Hepatocyte (in vitro differentiated cells): ENCODE results near the gene KCNJ15. TPM values are rescaled to one million over a fixed set of nuclear protein-coding genes. Genes with fewer than 3 reads are reported as not detected.

ENCODE experiments used
- DNase-seq: peaks from one replicate; pipeline ENCODE4 v3.0.0-alpha.2; 2016; ENCODE audit warnings: low spot score
- H2AFZ ChIP-seq: fragments of 200-600 bp; sonication (generic); 2 replicates; pipeline ENCODE4 v1.6.0; 2016; ENCODE audit warnings: antibody characterized with exemption, mild to moderate bottlenecking
- H3K27ac ChIP-seq: fragments of 200-600 bp; sonication (generic); 2 replicates; pipeline ENCODE4 v1.5.1; 2016; ENCODE audit warnings: mild to moderate bottlenecking
- H3K27me3 ChIP-seq: fragments of 200-600 bp; sonication (generic); 2 replicates; pipeline ENCODE4 v1.6.1; 2016
- H3K36me3 ChIP-seq: fragments of 200-600 bp; sonication (generic); replicated peaks from 2 replicates; pipeline ENCODE4 v1.5.1; 2016; ENCODE audit warnings: low read depth; ENCODE audit not compliant: insufficient read depth
- H3K4me1 ChIP-seq: fragments of 200-600 bp; sonication (generic); 2 replicates; pipeline ENCODE4 v1.5.1; 2016; ENCODE audit warnings: mild to moderate bottlenecking, moderate library complexity; ENCODE audit not compliant: insufficient read depth
- H3K4me2 ChIP-seq: fragments of 200-600 bp; sonication (generic); 2 replicates; pipeline ENCODE4 v1.6.0; 2016
- H3K4me3 ChIP-seq: fragments of 200-600 bp; sonication (generic); 2 replicates; pipeline ENCODE4 v1.5.1; 2016; ENCODE audit warnings: mild to moderate bottlenecking
- H3K79me2 ChIP-seq: fragments of 200-600 bp; sonication (generic); 2 replicates; pipeline ENCODE4 v1.6.0; 2017; ENCODE audit warnings: mild to moderate bottlenecking
- H3K9me2 ChIP-seq: fragments of 200-600 bp; sonication (generic); replicated peaks from 2 replicates; pipeline ENCODE4 v1.6.0; 2017; ENCODE audit warnings: mild to moderate bottlenecking; ENCODE audit not compliant: insufficient read depth
- H3K9me3 ChIP-seq: fragments of 200-600 bp; sonication (generic); 2 replicates; pipeline ENCODE4 v1.5.1; 2016; ENCODE audit warnings: low read depth, mild to moderate bottlenecking
- H4K20me1 ChIP-seq: fragments of 200-600 bp; sonication (generic); 2 replicates; pipeline ENCODE4 v1.6.0; 2016; ENCODE audit warnings: mild to moderate bottlenecking; ENCODE audit not compliant: insufficient read depth, poor library complexity, severe bottlenecking
- CTCF ChIP-seq: fragments of 200-600 bp; sonication (generic); IDR thresholded peaks from 2 replicates; pipeline ENCODE4 v1.5.1; 2016; ENCODE audit warnings: antibody characterized with exemption, mild to moderate bottlenecking; ENCODE audit not compliant: poor library complexity
- EZH2 ChIP-seq: fragments of 200-600 bp; sonication (generic); IDR thresholded peaks from 2 replicates; pipeline ENCODE4 v1.6.1; 2016; ENCODE audit warnings: antibody characterized with exemption, mild to moderate bottlenecking, borderline replicate concordance
- EZH2phosphoT487 ChIP-seq: fragments of 200-600 bp; sonication (generic); IDR thresholded peaks from one replicate; pipeline ENCODE4 v1.6.1; 2018; ENCODE audit warnings: antibody characterized with exemption, mild to moderate bottlenecking, low read depth, moderate library complexity; ENCODE audit not compliant: unreplicated experiment, severe bottlenecking
- WGBS: methylation state at CpG from one replicate; pipeline ENCODE4 v1.1.6; 2016; ENCODE audit warnings: low lambda C conversion rate; ENCODE audit errors: missing lambda C conversion rate; 5-methylcytosine and 5-hydroxymethylcytosine counted together
- polyA plus RNA-seq: library from polyadenylated mRNA; unstranded; fragments of >200 nt; fragmentation: Nextera tagmentation; extraction: Ambion mirVana; gene quantifications from 2 replicates; pipeline ENCODE4 v1.2.1, GENCODE V29; 2016
- total RNA-seq: library from RNA; depleted of rRNA; stranded (reverse); fragments of >200 nt; gene quantifications from 2 replicates; pipeline ENCODE4 v1.2.3, GENCODE V29; 2014

KCNJ15 gene
- total RNA-seq (0.40 and 0.43 TPM in 2 replicates), polyA plus RNA-seq (0.27 and 0.88 TPM in 2 replicates)

- H3K4me1 ChIP-seq = no peaks in the 10 kb centered on the region
- H4K20me1 ChIP-seq = no peaks in the 10 kb centered on the region
- H3K4me2 ChIP-seq = peak within 1 kb of the TSS; percentile 50
- H2AFZ ChIP-seq = no peak within 1 kb of the TSS
- no peak for TF ChIP-seq EZH2
- no peak for TF ChIP-seq CTCF
- TF ChIP-seq EZH2phosphoT487 = no peak
- H3K36me3 ChIP-seq = no peaks in the 10 kb centered on the region
- DNase-seq = no peak
- H3K27me3 ChIP-seq = peaks cover 5% of the 10 kb centered on the region
- no peaks in the 10 kb centered on the region for H3K79me2 ChIP-seq
- H3K4me3 ChIP-seq = no peak within 1 kb of the TSS
- H3K9me2 ChIP-seq = no peaks in the 10 kb centered on the region
- no peak within 1 kb of the TSS for H3K27ac ChIP-seq
- WGBS = 49% methylated on average over 5 of the region's 5 CpGs
- H3K9me3 ChIP-seq = no peaks in the 10 kb centered on the region
Observed at GRCh38 chr21:38256599-38257302, at the start of gene KCNJ15. Gene KCNJ15, plus strand, starts transcription at chr21:38256991. Its CDS starts 42,271 bp downstream, at chr21:38299262.

- no peaks in the 10 kb centered on the region for H4K20me1 ChIP-seq
- no peaks in the 10 kb centered on the region for H3K9me2 ChIP-seq
- no peak overlapping the region for H3K27ac ChIP-seq
- TF ChIP-seq CTCF = no peak
- TF ChIP-seq EZH2 = no peak
- no peak for TF ChIP-seq EZH2phosphoT487
- no peaks in the 10 kb centered on the region for H3K79me2 ChIP-seq
- 67% methylated on average over 6 of the region's 6 CpGs for WGBS
- no peaks in the 10 kb centered on the region for H3K36me3 ChIP-seq
- peaks cover 10% of the 10 kb centered on the region for H3K27me3 ChIP-seq
- no peak overlapping the region for H3K4me3 ChIP-seq
- no peak overlapping the region for H2AFZ ChIP-seq
- DNase-seq = no peak
- no peaks in the 10 kb centered on the region for H3K9me3 ChIP-seq
- H3K4me2 ChIP-seq = no peak overlapping the region
- no peaks in the 10 kb centered on the region for H3K4me1 ChIP-seq
Observed at GRCh38 chr21:38208118-38208517, 48.7 kb upstream of the KCNJ15 start.

GRCh38 chr21:38211321-38211720 lies 45.5 kb upstream of the KCNJ15 start:
- WGBS = 91% methylated on average over 3 of the region's 3 CpGs
- no peak overlapping the region for H3K4me2 ChIP-seq
- peaks cover 6% of the 10 kb centered on the region for H3K27me3 ChIP-seq
- H3K36me3 ChIP-seq = no peaks in the 10 kb centered on the region
- no peak for DNase-seq
- no peak overlapping the region for H3K27ac ChIP-seq
- H3K9me3 ChIP-seq = no peaks in the 10 kb centered on the region
- H3K9me2 ChIP-seq = no peaks in the 10 kb centered on the region
- no peaks in the 10 kb centered on the region for H3K4me1 ChIP-seq
- TF ChIP-seq CTCF = no peak
- no peak for TF ChIP-seq EZH2phosphoT487
- TF ChIP-seq EZH2 = no peak
- H2AFZ ChIP-seq = no peak overlapping the region
- H3K4me3 ChIP-seq = no peak overlapping the region
- H4K20me1 ChIP-seq = no peaks in the 10 kb centered on the region
- no peaks in the 10 kb centered on the region for H3K79me2 ChIP-seq
